ENCODE data around the gene SLC10A7.

The SLC10A7 gene

DNA sequence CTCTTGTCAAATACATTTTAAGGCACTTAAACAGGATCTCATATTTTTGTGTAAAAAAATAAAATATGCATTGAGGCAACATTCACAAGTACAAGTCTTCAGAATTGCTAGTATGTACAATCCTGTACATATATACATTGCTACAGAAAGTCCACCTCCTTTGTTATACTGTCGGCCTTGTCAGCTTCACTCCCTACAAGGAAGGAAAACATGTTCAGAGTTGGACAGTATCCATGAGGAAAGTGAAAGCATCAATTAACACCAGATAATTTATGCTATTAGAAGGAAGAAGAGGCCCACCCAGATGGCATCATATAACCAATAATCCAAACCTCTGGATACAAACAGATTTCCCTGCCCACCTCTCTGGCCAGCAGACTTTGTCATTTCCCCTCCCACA, 265.4 kb downstream of the SLC10A7 start:
- no peak for DNase-seq (ENCODE audit: low read depth)

DNA sequence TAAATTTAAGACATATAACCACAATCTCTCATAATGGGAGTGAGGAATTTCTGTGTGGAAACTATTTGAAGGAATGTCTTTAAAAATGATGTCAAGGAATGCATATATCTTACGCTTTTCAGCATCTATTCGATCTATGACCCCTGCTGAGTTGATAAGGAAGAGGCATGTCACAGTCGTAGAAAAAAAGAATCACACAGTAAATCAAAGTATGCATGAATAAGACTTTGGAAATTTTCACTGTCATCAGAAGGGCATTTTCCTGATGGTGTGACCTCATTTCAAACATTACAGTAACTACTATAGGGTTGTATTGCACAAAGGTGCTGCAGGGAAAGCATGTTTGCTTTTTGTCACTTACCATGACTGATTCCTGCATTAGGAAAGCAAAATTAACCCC, 265.9 kb downstream of the SLC10A7 start:
- no peak for DNase-seq (ENCODE audit: low read depth)

DNA sequence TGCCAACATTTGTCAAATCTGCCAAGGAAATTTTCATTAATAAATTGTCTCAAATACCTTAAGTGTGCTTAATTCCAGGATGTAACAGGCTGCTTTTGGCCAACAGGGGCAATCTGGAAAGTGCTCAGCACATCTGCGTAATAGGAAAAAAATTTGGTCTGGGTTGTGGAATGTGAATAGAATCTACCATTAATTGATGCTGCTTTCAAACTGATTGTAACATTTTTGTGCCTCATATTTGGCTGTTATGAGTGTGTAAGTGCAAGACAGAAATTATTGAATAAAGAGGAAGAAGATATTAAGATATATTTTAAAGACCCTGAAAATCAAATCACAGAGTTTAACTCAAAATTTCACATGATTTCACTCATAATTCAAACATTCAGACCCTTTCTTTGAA, 266.3 kb downstream of the SLC10A7 start:
- no peak for DNase-seq (ENCODE audit: low read depth)

DNA sequence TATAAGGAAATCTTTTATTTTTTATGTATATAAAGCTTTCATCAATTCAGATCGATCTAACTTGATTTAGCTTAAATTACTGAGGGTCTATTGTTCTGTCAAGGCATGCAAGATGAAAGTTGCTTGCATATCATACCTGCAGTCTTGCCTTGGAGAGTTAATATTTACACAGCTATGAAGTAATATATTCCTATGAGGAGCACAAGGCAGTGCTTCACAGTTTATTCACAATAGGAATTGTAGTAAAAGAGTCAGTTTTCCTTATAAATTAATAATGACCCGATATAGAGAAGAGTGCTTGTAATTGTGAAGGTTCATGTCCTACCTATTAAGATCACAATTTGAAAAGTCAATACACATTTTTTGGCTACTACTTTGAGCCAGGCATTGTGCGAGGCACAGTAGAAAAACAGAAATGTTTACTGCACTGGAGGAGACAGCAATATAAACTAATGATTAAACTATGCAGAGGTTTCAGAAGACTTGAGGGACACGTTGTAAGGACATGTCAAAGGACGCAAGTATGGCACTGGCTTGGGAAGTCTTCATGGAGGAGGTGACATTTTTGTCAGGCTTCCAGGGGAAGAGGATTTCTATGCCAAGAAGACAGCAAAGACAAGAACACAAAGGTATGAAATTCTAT, 268.6 kb downstream of the SLC10A7 start:
- DNase-seq (ENCODE audit: low read depth): no peak

DNA sequence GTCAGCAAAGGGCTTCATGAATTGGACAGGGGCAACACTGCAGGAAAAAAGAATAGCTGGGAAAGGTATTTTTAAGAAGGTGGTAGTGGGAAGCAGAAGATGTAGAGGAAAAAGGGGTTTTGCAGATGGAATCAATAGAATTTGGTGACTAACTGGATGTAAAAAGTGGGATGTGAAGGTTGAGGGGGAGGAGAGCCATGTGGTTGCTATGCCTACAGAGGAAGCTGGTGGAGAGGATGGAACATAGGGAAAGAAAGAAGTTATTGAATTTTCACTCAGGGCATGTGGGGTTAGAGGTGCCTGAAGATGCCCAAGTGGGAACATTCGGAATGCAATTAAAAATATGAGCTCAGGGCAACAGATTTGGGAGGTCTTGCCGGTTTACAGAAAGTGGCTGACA, 274.4 kb downstream of the SLC10A7 start:
- no peak for DNase-seq (ENCODE audit: low read depth)

DNA sequence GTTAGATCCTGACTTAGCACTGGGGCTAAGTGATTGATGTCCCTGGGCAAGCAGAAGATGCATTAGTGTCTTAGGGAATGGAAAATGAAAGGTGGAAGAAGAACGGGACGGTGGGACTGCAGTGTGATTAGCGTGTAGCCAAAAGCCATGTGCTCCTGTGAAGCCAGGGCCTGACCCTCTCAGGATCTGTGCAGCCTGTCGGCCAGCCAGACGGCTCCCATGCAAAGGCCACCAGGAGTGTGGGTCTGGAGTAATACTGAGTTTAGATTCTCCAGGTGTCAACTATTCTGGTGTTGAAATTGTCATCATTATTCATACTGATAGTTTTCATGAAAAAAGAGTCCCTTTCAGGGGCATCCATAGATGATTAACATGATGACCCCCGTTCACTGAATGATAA, 275.4 kb downstream of the SLC10A7 start:
- DNase-seq (ENCODE audit: low read depth): no peak

DNA sequence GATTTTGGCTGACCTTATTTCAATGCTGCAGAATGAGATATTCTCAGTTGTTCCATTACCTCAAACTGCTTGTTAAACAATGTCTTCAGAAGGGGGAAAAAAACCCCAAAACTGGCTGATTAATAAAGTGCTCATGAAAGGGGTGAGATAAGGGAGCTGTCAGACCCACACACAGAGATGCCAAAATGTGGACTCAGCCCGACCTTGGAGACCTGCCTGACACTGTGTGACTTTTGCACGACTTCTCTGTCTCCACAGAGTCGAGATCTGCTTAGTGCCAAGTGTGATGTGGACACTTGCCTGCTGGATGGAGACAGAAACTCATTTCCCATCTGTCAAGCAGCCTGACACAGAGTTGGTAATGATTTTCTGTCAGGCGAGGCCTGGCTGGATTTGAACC, 275.9 kb downstream of the SLC10A7 start:
- DNase-seq (ENCODE audit: low read depth): no peak

DNA sequence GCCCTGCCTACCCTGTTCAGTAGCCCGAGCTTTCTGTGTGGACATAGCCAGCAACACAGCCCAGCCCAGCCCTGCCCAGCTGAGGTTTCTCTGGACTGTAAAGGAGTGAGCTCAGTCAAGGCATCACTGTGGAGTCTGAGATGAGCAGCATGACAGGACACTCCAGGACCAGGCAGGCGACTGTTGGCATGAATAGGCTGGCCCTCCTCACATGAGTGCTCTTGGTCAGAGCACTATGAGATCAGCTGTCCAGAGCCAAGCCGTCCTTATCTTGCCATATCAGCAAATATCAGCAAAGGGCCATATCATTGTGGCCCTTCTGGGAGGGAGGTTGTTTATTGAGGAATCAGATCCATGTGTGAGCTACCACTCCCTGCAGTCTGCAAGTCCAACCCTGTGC, 276.5 kb downstream of the SLC10A7 start:
- no peak for DNase-seq (ENCODE audit: low read depth)

DNA sequence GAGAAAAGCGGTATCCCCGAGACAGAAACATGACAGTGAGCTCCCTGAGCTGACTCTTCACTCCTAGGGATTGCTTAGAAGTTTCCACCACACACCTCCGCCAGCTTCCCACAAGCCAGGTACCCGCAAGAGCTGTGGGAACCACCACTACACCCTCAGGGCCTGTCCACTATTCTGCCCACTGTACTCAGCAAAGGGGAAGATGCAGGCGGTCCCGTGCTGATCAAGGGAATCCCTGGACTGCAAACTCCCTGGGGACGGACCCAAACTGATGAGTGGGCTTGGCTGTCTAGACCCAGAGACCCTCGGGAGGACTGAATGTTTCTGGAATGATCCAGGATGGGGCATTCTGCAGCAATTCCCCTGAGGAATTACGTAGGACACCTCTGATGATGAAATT, 277.2 kb downstream of the SLC10A7 start:
- DNase-seq (ENCODE audit: low read depth): no peak

DNA sequence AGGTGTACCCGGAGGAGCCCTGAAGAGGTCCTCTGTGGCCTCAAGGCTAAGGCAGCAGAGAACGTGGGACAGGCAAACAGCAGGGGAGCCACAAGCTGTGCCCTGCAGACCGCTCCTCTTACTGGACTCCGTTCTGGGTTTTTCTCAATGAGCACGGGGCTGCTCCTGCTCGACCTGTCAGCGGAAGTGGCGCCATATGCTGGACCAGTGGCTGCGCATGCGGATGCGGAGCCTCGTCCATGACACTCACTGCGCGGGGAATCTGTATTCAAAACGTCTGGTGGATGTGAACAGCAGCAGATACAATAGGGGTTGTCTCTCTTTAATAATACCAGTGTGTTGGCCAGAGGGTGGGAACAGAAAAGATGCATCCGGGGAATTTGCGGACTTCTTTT, 277.9 kb downstream of the SLC10A7 start:
- no peak for DNase-seq (ENCODE audit: low read depth)

DNA sequence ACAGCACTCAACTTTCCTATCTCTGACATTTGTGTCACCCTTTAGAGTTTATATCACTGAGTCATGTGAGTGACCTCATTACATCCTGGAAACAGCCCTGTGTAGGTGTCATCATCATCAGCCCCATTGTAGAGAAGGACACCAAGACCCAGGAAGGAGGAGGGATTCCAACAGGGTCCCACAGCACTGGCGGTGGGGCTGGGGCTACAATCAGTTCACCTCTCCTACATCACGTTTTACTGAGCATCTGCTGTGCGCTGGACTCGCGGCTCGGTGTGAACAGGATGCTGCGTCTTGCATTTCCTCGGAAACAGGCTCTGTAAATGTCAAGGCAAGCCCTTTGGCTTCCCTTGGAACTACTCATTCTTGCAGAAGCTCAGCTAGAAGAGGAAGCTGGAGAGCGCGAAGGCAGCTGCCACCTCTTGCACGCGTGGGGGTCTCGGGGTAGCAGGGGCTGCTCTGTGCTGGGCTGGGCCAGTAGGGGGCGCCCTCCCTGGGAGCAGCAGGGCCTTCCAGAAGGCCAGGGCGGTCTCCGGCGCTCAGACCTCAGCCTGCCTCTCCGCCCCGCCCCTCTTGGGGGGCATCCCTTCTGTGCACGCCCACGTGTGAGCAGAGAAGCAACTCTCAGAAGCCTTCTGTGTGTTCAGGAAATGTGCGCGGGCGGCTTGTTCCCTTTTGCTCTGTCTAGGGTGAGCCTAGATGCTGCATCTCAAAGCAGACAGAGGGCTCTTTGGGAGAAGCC, 278.4 kb downstream of the SLC10A7 start:
- peak; percentile 72 for DNase-seq (ENCODE audit: low read depth)

DNA sequence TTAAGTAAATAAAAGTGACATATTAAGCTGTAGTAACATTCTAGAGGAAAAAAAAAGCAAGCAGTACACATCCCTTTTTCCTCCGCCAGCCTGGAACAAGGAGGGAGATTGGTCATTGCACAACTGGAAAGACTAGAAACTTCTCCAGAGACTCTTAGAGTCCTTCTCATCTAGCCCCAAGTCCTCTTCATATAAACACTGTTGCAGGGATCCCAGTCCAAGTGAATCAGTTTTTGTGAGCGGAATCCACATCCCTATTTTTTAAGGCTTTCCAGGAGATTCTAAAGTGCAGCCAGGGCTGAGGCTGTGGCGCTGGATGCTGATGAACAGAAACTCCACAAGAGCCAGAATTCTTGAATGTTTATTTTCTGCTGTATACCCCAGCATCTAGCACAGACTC, 283.6 kb downstream of the SLC10A7 start:
- no peak for DNase-seq (ENCODE audit: low read depth)

DNA sequence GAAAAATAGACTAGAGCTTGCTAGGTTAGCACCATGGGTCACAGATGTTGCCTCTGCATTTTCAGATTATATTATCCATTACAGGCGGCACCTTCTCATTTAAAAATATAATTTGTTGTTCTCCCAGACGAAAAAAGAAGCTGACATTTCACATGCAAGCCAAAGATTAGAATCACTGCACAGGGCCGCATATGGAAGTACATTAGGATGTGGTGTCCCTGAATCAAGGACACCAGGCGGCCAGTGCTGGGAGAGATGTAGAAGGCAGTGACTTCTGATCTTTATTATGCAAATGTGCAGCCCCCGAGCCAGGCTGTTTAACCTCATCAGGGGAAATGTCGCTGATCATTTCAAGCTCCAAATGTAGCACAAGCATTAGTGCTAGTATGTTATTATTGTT, 284.6 kb downstream of the SLC10A7 start:
- no peak for DNase-seq (ENCODE audit: low read depth)

DNA sequence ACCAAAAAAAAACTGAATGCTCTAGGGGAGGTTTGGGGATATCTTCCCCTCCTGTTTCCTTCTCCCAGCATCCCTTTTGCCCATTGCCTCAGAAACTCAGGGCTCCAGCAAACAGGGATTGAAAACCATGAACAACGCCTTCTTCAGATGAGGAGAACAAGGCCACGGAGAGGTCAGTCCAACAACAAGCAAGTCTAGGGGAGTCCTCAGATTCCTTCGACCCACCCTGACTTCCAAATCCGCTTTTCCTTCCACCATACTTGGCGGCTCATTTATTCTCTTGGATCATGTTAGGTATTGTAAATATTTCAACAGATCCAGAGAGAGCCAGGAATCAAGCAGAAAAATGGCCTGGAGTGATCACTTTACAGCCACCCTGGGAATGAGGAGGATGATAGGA, 285.5 kb downstream of the SLC10A7 start:
- no peak for DNase-seq (ENCODE audit: low read depth)

DNA sequence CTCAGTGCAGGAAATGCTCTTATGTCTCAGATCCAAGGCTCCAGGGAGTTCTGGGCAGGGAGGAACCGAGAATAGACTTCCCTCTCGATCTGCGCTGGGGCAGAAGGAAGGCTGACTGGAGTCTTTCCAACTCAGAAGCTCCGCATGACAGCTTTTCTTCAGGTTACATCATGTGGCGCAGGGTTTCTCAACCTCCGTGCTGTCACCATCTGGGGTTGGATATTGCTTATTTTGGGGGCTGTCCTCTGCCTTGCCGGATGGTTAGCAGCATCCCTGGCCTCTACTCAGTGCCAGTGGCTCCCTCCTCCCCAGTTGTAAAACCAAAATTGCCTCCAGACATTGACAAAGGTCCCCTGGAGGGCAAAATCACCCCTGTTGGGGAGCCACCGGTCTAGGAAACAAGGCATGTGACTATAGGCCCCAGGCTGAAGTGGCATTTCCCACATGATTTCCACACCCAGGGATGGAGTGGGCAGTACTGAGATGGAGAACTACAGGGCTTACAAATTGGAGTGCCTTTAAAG, 286.0 kb downstream of the SLC10A7 start:
- no peak for DNase-seq (ENCODE audit: low read depth)

DNA sequence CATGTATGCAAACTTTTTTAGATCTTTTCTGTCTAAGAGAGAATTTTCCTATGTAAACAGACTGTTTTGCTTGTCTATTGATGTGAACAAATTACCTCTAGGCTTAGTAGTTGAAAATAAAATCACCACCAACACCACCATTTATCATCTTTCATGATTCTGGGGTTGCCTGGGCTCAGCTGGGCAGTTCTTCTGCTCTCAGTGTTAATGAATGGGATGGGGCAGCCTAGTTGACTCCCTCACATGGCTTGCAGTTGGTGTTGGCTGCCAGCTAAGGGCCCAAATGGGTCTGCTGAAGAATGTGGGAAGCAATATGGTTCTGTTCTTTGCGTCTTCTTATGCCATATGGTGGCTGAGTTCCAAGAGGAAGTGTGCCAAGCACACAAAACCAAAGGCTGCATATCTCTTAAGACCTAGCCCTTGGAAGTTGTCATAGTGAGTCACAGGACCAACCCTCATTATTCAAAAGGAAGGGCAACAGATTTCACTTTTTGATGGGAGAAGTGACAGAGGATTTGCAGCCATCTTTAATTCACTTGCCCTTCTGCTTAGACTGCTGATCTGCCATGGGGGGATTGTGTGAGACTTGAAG, 289.5 kb downstream of the SLC10A7 start:
- no peak for DNase-seq (ENCODE audit: low read depth)

DNA sequence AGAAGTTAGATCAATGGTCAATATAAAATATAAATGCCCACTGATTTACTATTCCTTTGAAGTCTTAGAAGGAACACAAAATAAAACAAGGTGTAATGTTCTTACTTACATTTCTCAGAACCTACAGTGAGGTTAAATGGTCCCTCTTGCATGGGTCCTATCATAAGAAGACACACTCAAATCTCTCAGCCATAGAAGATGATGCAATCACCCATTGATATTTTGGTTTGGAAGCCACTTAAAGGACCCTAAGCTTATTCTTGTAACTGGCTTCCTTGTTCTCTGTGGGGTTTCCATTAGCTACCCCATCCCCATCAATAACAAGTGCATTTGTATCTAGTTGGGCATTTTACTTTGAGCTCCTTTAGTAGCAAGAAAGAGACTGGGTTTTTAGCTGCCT, 292.3 kb downstream of the SLC10A7 start:
- no peak for DNase-seq (ENCODE audit: low read depth)

DNA sequence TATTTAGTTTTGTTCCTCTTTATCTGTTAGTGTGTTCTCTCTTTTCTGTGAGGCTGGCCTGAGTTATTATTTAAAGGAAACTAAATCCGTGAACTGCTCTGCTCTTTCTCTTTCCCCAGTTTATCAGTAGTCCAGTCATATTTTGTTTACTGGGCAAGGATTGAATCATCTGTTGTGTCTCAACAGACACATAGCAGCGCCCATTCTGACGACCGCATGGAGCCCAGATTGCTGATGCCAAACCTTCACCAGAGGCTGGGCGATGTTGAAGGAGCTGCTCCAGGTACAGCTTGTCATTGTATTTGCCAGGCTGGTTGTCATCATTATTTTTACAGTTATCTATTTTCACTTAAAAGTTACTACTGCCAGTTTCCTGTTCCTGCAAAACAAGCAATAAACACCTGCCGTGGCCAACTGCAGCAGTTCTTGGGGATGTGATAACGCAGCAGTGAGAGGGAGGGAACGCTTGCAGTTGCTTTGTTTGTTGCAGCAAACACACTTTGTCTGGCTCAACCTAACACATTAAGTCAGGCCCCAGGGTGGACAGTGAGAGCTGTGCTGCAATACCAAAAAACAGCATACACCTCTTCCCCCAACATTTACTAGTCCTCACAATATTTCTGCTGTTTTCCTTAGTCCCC, 297.3 kb downstream of the SLC10A7 start:
- DNase-seq (ENCODE audit: low read depth): no peak

DNA sequence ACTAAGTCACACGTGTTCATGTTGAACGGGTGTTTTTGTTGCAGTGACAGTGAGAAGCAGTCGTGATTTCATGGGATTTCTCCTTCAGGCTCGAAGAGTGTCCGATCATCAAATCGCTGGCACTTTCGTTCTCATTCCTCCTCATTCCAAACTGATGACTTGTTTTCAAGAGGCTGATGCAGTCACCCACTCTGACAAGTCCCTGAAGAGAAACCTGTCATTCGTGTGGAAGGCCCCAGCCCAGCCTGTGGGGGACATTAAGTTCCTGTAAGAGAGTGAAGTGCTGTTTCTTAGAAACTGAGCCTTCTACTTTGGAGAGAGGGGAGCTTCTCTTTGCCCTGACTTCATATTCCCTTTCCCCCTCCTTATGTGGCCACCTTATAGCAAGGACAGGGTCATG, 299.4 kb downstream of the SLC10A7 start:
- no peak for DNase-seq (ENCODE audit: low read depth)

DNA sequence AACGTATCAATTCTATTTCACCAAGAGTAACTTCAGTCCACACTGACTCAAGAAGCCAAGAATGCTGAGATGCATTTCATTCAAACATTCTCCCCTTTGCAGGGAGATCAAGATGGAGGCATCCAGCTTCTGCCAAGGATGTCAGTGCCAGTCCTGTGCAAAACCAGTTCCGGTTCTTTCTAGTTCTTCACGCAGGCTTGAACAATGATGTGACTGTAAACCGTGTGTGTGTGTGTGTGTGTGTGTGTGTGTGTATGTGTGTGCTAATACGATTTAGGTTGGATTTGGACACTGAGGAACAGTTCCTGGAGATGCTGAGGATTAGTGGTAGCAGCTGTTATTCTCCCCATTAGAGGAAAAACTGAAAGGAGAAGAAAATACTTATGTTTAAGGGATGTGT, 307.5 kb downstream of the SLC10A7 start, which contains the start of gene REELD1:
TSS of gene REELD1 (plus strand) at position 301 of the 400 bp plus-strand sequence. CDS start 2,415 bp downstream, outside the sequence.
- DNase-seq (ENCODE audit: low read depth): no peak

DNA sequence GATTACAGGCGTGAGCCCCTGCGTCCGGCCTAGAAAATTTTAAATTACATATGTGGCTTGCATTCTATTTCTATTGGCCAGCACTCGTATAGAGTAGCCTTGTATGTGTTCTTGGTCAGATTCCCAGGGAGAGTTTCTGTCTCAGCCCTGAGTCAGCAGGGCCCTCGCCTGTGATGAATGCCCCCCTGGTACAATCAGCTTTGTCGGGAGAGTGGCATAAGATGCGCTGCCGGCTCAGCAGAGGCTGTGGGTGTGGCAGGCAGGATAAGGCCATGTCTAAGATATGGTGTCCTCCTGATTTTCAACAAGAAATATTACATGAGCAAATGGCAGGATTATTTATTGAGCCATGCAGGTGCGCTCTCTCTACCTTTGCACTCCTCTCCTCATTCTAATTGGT, 309.0 kb downstream of the SLC10A7 start:
- DNase-seq (ENCODE audit: low read depth): no peak

DNA sequence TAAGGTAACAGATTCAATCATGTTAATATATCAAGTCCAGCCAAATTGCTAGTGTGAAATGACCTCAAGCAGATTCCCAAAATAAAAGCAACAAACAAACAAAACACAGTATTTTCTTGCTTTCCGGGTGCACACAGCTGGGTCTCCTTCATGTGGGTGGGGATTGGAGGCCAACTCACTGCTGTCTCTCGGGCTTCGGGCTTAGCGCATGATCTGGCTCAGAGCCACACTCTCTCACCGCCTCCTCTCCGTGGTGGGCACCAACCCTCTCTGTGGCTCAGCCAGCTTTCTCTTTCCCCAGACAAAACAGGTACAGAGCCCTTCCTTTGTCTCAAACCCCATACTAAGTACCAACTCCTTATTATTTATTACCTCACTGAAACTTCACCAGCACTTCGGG, 310.3 kb downstream of the SLC10A7 start:
- DNase-seq (ENCODE audit: low read depth): no peak

DNA sequence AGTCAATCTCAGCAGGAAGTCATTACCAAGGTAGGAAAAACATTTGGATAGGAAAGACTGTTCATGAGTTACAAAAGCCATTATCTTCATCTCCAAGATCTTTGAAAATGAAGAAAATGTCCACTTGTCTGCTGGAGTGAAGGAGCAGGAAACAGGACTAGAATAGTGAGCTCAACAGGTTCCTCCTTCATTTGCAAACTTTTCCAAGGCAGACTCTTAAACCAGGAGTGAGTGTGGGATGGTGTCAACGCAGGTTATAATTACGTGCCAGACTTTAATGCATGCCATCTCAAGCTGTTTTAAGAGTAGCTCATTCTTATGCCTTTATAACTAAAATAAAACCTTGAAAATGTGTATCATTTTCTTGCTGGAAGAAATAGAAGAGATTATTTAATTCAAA, 310.9 kb downstream of the SLC10A7 start:
- DNase-seq (ENCODE audit: low read depth): no peak

Measured in activated T-cell treated with anti-CD3 and anti-CD28 coated beads for 48 hours (primary cell).